HepG2 (cell line): ENCODE results near the gene FOSB. TPM values are rescaled to one million over a fixed set of nuclear protein-coding genes. Genes with fewer than 3 reads are reported as not detected.

Experiments used
- BCL6 ChIP-seq: IDR thresholded peaks from 2 replicates; pipeline ENCODE4 v1.6.1; 2016; ENCODE audit warnings: missing genetic modification reagents, missing compliant biosample characterization
- FOXJ3 ChIP-seq: sonication (generic); formaldehyde crosslinking; IDR thresholded peaks from 2 replicates; pipeline ENCODE4 v1.4.0; 2020; ENCODE audit warnings: missing genetic modification reagents, mild to moderate bottlenecking, borderline replicate concordance
- GABPA ChIP-seq, 2 experiments: IDR thresholded peaks; 2 replicates each; pipeline ENCODE4 v1.6.1; 2011 to 2016; ENCODE audit warnings: low read depth in 2 of 2, low read length in 1 of 2, missing biosample characterization in 1 of 2, missing genetic modification characterization in 1 of 2
- HOXD1 ChIP-seq: sonication (generic); formaldehyde crosslinking; IDR thresholded peaks from 2 replicates; pipeline ENCODE4 v1.5.0; 2020; ENCODE audit warnings: missing genetic modification reagents
- IRX3 ChIP-seq: sonication (generic); formaldehyde crosslinking; IDR thresholded peaks from 2 replicates; pipeline ENCODE4 v1.8.1; 2023; ENCODE audit warnings: mild to moderate bottlenecking, low read depth, missing genetic modification reagents, borderline replicate concordance
- POLR2G ChIP-seq: fragments of 200-400 bp; formaldehyde crosslinking; IDR thresholded peaks from 2 replicates; pipeline ENCODE4 v1.6.1; 2018; ENCODE audit warnings: mild to moderate bottlenecking, low read depth, low read length, moderate library complexity
- ZC3H4 ChIP-seq: sonication (generic); formaldehyde crosslinking; IDR thresholded peaks from 2 replicates; pipeline ENCODE4 v1.4.0; 2020; ENCODE audit warnings: missing genetic modification reagents, borderline replicate concordance
- ZMAT3 ChIP-seq: sonication (generic); formaldehyde crosslinking; conservative IDR thresholded peaks from 2 replicates; pipeline ENCODE4 v1.7.0; 2021; ENCODE audit warnings: missing genetic modification reagents
- ZNF30 ChIP-seq: sonication (generic); formaldehyde crosslinking; IDR thresholded peaks from 2 replicates; pipeline ENCODE4 v1.5.0; 2020; ENCODE audit warnings: mild to moderate bottlenecking, missing genetic modification reagents
- ZNF329 ChIP-seq: sonication (generic); formaldehyde crosslinking; IDR thresholded peaks from 2 replicates; pipeline ENCODE4 v1.9.0; 2021; ENCODE audit warnings: low read depth, mild to moderate bottlenecking, missing genetic modification reagents
- ZNF496 ChIP-seq: sonication (generic); formaldehyde crosslinking; IDR thresholded peaks from 2 replicates; pipeline ENCODE4 v1.8.1; 2023; ENCODE audit warnings: mild to moderate bottlenecking, moderate library complexity, missing genetic modification reagents; ENCODE audit not compliant: insufficient replicate concordance
- ZNF510 ChIP-seq: sonication (generic); formaldehyde crosslinking; IDR thresholded peaks from 2 replicates; pipeline ENCODE4 v1.4.0; 2020; ENCODE audit warnings: low read depth, mild to moderate bottlenecking, missing genetic modification reagents
- ZNF512B ChIP-seq: sonication (generic); formaldehyde crosslinking; IDR thresholded peaks from 2 replicates; pipeline ENCODE4 v1.5.1; 2020; ENCODE audit warnings: missing genetic modification reagents, mild to moderate bottlenecking, borderline replicate concordance
- ZNF546 ChIP-seq: sonication (generic); formaldehyde crosslinking; conservative IDR thresholded peaks from 2 replicates; pipeline ENCODE4 v1.8.1; 2023; ENCODE audit warnings: mild to moderate bottlenecking, missing genetic modification reagents
- ZNF775 ChIP-seq: sonication (generic); formaldehyde crosslinking; IDR thresholded peaks from 2 replicates; pipeline ENCODE4 v1.4.0; 2020; ENCODE audit warnings: missing genetic modification reagents, mild to moderate bottlenecking, moderate library complexity, borderline replicate concordance
- ZNF780A ChIP-seq: sonication (generic); formaldehyde crosslinking; IDR thresholded peaks from 2 replicates; pipeline ENCODE4 v1.8.0; 2022; ENCODE audit warnings: mild to moderate bottlenecking, missing genetic modification reagents, moderate library complexity
- ZSCAN21 ChIP-seq: sonication (generic); formaldehyde crosslinking; IDR thresholded peaks from 2 replicates; pipeline ENCODE4 v1.8.0; 2022; ENCODE audit warnings: mild to moderate bottlenecking, missing genetic modification reagents, moderate library complexity, borderline replicate concordance
- ZSCAN31 ChIP-seq: sonication (generic); formaldehyde crosslinking; IDR thresholded peaks from 2 replicates; pipeline ENCODE4 v1.5.0; 2020; ENCODE audit warnings: low read depth, mild to moderate bottlenecking, missing genetic modification reagents
- polyA plus RNA-seq, 8 experiments: library from polyadenylated mRNA; depleted of rRNA in 3 of 8; stranded (reverse) in 7 of 8; unstranded in 1 of 8; fragments of >200 nt; fragmentation: Illumina TruSeq in 4 of 8; extraction: Trizol in 4 of 8; gene quantifications; 2 replicates each; pipeline versions ENCODE4 v1.2.1 to v1.2.3, GENCODE V29; 2011 to 2016; ENCODE audit warnings: low read depth in 4 of 8, missing spikeins in 1 of 8, mixed read lengths in 1 of 8; ENCODE audit not compliant: insufficient read depth in 1 of 8
- total RNA-seq, 5 experiments: library from RNA; depleted of rRNA; stranded (reverse); fragments of >200 nt; fragmentation: Illumina TruSeq; extraction: Trizol; gene quantifications; 2 replicates each; pipeline ENCODE4 v1.2.3, GENCODE V29; 2016; ENCODE audit warnings: low read depth in 1 of 5
- TF ChIP-seq, protein P1 (sequence below): sonication (generic); formaldehyde crosslinking; IDR thresholded peaks from 2 replicates; pipeline ENCODE4 v1.4.0; 2020; ENCODE audit warnings: missing genetic modification reagents
- TF ChIP-seq, protein P2 (sequence below): sonication (generic); formaldehyde crosslinking; IDR thresholded peaks from 2 replicates; pipeline ENCODE4 v1.4.0; 2020; ENCODE audit warnings: missing genetic modification reagents
- TF ChIP-seq, protein P3 (sequence below): sonication (generic); formaldehyde crosslinking; IDR thresholded peaks from 2 replicates; pipeline ENCODE4 v1.5.0; 2020; ENCODE audit warnings: mild to moderate bottlenecking, missing genetic modification reagents

The FOSB gene
- total and polyA plus RNA-seq, 2 of the 13 experiments (the other 11 are each of a cell fraction or from before 2014, with no cell fraction given) = 2.8 to 6.0 TPM

- TF ChIP-seq, protein P1, sequence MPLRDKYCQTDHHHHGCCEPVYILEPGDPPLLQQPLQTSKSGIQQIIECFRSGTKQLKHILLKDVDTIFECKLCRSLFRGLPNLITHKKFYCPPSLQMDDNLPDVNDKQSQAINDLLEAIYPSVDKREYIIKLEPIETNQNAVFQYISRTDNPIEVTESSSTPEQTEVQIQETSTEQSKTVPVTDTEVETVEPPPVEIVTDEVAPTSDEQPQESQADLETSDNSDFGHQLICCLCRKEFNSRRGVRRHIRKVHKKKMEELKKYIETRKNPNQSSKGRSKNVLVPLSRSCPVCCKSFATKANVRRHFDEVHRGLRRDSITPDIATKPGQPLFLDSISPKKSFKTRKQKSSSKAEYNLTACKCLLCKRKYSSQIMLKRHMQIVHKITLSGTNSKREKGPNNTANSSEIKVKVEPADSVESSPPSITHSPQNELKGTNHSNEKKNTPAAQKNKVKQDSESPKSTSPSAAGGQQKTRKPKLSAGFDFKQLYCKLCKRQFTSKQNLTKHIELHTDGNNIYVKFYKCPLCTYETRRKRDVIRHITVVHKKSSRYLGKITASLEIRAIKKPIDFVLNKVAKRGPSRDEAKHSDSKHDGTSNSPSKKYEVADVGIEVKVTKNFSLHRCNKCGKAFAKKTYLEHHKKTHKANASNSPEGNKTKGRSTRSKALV (CRISPR knock-in tag) = no peak
- TF ChIP-seq ZSCAN31 (CRISPR knock-in tag) (no peak), ZSCAN21 (CRISPR knock-in tag) (peak; percentile 55; the same call in 1 of the 2 replicates), ZNF510 (CRISPR knock-in tag) (no peak), POLR2G (no peak), IRX3 (CRISPR knock-in tag) (no peak), ZMAT3 (CRISPR knock-in tag) (no peak), BCL6 (CRISPR knock-in tag) (peak; percentile 75), ZNF329 (CRISPR knock-in tag) (no peak), ZNF775 (CRISPR knock-in tag) (no peak), ZNF30 (CRISPR knock-in tag) (no peak), ZC3H4 (CRISPR knock-in tag) (no peak), ZNF546 (CRISPR knock-in tag) (no peak), GABPA (IDR thresholded peaks at IDR 0.05; ENCODE audit: low read depth, low read length) (no peak), GABPA (CRISPR knock-in tag; IDR thresholded peaks at IDR 0.05; ENCODE audit: low read depth) (0 out of 2 replicates have a peak, but pooled peaks have one; percentile 8), FOXJ3 (CRISPR knock-in tag) (no peak), ZNF780A (CRISPR knock-in tag) (no peak), HOXD1 (CRISPR knock-in tag) (no peak), ZNF512B (0 out of 2 replicates have a peak, but pooled peaks have one; percentile 33), ZNF496 (CRISPR knock-in tag) (no peak)
- TF ChIP-seq, protein P2, sequence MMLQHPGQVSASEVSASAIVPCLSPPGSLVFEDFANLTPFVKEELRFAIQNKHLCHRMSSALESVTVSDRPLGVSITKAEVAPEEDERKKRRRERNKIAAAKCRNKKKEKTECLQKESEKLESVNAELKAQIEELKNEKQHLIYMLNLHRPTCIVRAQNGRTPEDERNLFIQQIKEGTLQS (CRISPR knock-in tag) = peak; percentile 100
- TF ChIP-seq, protein P3, sequence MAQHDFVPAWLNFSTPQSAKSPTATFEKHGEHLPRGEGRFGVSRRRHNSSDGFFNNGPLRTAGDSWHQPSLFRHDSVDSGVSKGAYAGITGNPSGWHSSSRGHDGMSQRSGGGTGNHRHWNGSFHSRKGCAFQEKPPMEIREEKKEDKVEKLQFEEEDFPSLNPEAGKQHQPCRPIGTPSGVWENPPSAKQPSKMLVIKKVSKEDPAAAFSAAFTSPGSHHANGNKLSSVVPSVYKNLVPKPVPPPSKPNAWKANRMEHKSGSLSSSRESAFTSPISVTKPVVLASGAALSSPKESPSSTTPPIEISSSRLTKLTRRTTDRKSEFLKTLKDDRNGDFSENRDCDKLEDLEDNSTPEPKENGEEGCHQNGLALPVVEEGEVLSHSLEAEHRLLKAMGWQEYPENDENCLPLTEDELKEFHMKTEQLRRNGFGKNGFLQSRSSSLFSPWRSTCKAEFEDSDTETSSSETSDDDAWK (CRISPR knock-in tag) = no peak
These were observed 11.9 kb upstream of the FOSB start (continued) for GRCh38 chr19:45455707-45456499.
